ENCODE results near the gene BCLAF3.

Gene BCLAF3

DNA sequence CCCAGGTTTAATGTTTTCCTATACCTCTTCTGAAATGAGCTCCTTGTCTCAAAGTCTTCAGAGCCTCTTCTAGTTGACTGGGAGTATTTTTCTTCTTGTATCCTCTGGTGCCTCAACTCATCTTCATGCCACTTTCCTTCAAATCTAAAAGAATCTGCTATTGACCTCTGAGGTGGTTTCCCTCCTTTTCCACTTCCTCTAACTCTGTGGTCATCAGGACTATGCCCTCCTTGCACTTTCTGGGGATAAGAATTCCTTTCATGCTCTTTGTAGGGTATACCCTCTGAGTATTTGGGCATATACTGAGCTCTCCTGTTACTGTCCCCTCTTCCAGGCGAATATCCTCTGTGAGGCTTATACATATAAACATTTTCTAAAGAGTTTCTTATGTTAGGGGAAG is 24.8 kb downstream of the BCLAF3 start:
- no peak for DNase-seq (ENCODE audit: low read depth)

- no peak for DNase-seq (ENCODE audit: low read depth)
These were observed 26.7 kb downstream of the BCLAF3 start for GRCh38 chrX:19964017-19964710.

DNA sequence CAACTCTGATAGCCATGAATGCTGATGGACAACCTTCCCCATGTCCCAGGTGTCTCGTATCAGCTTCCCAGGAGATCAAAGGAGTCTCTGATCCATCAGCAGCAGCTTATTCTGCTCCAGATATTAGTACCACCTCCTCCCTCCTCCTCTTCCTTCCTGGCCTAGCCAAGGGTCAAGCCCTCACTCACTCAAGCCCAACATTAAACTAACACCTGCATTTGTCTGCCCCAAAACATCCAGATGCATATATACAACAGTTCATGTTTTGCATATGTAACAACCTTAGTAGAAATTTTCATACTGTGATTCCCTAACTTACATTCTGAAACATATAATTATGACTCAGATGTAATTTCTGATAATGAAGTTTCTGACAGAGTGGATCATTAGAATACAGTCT is 29.9 kb downstream of the BCLAF3 start:
- DNase-seq (ENCODE audit: low read depth) = no peak

- no peak for DNase-seq (ENCODE audit: low read depth)
These were observed 32.0 kb downstream of the BCLAF3 start for GRCh38 chrX:19958552-19959486.

DNA sequence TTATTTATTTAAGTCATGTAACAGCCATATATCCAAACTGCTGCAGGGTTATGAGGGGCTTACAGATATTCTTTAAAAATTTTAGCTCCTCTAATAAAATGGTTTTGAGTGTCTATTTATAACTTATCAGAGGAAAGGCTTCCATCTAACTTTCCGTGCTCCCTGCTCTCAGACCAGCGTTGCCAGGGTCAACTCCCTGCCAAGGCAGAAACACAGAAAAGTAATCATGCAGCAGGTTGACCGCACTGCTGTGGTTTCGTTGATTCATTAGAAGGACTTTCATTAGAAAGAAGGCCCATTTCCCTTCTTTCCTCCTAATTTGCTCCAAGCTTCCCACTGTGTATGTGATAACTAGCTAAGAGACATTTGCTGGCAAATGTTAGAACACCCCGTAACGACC is 33.9 kb downstream of the BCLAF3 start:
- no peak for DNase-seq (ENCODE audit: low read depth)

- DNase-seq (ENCODE audit: low read depth) = no peak
These were observed 34.6 kb downstream of the BCLAF3 start for GRCh38 chrX:19956306-19956705.

- DNase-seq (ENCODE audit: low read depth) = no peak
These were observed 35.6 kb downstream of the BCLAF3 start for GRCh38 chrX:19955306-19955705.

DNA sequence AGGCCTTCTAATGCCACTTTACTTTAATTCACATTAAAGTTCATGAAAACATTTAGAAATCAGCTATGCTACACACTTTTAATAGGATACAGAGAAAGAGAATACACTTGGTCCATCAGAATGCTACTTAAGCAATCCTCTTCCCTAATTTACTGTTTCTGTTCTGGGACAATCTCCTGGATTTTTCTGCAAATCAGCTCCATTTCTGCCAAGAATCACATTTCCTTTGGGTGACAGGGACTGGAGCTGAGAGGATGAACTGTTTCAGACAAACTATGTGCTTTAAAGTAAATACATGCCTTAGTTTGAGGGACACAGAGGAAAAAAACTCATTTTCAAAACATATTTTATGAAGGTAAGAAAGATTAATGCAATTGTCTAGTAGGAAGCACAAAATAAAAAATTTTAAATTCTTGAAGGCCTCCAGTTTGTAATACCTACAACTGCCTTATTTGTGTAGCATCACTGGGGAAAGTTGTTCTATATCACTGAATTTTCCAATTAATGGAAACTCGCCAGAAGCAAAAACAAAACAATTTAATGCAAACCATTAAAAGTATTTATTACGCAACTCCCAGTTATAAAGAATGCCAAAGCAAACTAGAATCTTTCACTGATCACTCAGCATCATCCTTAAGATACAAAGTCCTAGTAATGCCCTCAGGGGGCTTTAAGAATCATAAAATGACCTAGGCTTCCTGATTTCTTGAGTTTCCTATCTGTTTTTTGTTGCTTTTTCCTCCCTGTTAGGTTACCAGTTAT is 36.3 kb downstream of the BCLAF3 start:
- DNase-seq (ENCODE audit: low read depth) = no peak

DNA sequence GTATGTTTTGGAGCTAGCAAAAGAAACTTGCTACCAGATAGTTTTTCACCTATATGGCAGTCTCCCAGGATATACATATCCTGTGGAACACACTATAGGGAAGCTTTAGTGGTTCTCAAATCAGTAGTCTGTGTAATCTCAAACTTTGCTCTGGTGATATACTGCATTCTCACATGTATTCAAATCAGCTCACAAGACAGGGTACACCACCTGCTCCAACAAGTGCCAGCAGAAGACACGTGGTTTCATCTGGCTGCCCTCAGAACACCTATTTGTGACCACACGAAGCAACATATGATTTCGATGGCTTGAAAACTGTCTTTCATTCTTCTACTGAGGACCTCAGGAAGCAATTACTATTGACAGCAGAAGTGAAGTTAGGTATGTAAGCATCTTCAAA is 37.7 kb downstream of the BCLAF3 start:
- no peak for DNase-seq (ENCODE audit: low read depth)

DNA sequence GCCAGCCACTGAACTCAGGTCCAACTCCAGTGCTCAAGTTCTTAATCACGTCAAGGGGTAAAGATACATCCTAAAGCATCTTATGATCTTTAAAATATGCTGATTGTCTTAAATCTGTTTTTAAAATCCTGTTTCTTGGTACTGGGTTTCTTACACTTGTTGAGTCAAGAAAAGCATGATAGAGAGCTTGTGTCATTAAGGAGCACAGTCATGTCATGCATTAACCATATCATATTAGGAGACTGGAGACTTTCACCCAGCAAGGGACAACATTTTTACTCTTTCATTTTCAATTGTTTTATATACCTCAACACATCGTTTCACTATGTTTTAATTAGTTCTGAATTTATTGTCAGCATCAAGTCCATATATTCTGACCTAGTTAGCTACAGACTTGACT is 41.5 kb downstream of the BCLAF3 start:
- no peak for DNase-seq (ENCODE audit: low read depth)

- DNase-seq (ENCODE audit: low read depth) = no peak
These were observed 43.2 kb downstream of the BCLAF3 start for GRCh38 chrX:19947612-19948011.

Data from stimulated activated CD8-positive, alpha-beta memory T cell treated with anti-CD3 and anti-CD28 coated beads, Interleukin-4, amount 100 ng/mL, for 24 hours (primary cell).